GM18507 (cell line): ENCODE results near the gene RARRES1.

Experiments
- DNase-seq: peaks from one replicate; pipeline ENCODE4 v3.0.0; 2011; ENCODE audit warnings: low read depth; ENCODE audit not compliant: insufficient read length; ENCODE audit errors: extremely low spot score
- FAIRE-seq: peaks from 2 replicates; lab custom pipeline; 2011; peaks lifted over from hg19 to GRCh38; lab: Jason Lieb, UNC

The RARRES1 gene, protein sequence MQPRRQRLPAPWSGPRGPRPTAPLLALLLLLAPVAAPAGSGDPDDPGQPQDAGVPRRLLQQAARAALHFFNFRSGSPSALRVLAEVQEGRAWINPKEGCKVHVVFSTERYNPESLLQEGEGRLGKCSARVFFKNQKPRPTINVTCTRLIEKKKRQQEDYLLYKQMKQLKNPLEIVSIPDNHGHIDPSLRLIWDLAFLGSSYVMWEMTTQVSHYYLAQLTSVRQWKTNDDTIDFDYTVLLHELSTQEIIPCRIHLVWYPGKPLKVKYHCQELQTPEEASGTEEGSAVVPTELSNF

DNA sequence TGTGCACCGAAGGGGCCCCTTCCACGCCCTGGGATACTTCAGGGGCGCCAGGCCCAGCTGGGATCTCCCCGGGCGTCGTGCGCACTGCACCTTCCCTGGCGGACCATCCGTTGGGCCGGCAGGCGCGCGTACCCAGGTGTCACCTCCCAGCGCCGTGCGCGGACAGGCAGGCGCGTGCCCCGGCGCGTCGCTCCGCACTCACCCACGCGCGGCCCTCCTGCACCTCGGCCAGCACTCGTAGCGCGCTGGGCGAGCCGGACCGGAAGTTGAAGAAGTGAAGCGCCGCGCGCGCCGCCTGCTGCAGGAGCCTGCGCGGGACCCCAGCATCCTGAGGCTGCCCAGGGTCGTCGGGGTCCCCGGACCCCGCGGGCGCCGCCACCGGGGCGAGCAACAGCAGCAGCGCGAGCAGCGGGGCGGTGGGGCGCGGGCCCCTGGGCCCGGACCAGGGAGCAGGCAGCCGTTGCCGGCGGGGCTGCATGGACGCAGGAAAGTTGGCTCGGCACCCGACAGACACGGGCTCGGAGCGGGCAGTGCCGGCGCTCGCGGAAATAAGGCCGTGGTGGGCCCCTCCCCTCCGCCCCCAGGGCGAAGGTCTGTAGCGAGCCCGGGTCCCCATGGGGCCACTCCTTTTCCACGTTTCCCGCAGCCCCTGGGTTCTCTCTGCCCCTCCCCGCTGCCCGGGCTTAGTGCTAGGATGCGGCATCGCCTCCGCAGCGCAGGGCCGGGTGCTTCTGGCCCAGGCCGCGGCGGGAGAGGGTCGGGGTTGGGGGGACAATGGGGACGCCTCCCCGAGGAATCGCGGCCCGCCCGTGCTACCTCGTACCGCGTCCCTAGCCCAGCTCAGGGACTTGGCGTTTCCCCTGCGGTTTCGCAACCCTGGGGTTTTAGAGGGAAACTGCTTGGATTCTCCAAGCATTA lies at the start of gene RARRES1:
Gene RARRES1, minus strand, starts transcription at position 520 of the 918 bp plus-strand sequence. Its CDS starts 42 bp downstream, at position 478.
- DNase-seq, result peak; percentile 52
- FAIRE-seq, result no peak

DNA sequence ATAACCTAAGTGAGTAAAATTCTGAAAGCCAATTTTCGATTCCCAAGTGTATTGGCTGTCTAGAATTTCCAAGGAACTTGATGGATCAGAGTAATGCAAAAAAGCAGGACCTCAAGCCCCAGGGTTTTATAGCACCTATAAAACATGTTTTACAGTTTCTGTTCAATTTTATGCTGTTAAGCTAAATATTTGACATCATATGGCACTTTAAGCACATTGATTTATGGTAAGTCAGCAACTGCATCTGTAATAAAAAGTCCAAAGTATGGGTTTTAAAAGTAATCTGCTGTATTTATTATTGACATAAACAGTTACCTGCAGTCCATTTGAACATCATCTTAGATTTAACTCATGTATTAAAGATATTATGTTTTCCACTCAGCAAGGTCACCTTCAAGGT lies 49.6 kb upstream of the RARRES1 start:
- DNase-seq (no peak), FAIRE-seq (no peak)

DNA sequence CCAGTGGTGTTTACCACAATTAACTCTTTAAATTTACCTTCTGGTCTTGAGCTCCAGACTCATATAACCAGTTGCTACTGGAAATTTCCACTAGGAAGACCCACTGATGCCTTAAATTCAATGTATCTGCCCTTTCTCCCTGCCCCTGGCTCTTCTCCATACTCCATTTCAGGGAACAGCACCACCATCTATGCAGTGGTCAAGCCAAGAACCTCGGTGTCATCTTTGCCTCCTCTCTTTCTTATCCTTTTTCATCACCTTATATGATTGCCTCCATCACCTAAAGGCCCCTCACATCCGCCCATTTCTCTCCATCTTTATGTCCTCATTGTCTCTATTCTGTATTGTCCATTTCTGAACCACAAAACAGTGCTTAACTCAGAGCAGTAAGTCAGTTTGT lies 48.9 kb upstream of the RARRES1 start:
- DNase-seq (no peak), FAIRE-seq (no peak)

DNA sequence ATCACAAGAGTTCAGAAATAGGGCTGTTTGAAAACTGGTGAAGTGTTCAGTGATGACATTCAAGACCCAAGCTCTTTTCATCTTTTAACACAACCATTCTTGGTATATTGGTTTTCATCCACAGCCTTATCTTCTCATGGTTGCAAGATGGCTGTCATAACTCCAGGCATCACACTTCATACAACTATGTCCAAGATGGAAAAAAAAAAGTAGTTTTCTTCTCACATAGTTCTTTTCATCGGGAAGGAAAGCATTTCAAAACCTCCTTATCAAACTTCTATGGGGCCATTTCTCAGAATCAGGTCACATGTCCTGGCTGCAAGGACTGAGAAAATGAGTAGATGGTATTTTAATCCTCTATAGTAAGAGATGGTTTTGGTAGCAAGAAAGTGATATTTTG lies 48.5 kb upstream of the RARRES1 start:
- no peak for FAIRE-seq

DNA sequence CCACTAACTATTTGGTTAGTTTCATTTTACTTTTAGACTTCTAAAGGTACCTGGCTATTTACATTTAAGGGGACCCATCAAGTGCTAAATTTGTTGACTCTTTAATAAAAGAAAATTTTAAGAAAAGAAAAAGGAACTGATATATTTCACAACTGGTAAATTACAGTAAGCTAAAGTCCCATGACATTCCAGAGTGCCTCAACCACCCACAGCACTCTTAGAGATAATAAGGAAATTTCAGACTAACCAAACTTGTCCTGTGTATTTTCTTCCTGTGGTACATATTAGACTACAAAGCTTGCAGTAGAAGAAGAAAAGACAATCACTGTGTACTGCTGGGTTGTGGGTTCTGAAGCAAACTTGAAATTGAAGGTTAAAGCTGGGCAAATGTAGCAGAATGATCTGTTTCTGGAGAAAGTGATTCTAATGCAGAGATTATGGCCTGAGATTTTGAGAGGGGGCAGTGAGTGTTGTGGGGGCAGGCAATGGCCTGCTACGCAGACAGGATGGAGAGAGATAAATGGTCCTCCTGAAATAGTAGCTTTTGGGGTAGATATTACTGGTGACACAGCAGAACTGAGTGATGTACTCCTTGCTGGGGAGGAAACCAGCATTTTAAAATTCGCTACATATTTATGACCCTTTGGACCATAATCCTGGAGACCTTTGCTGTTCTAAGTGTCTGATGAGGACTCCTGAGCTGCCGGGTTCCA lies 45.1 kb upstream of the RARRES1 start:
- no peak for DNase-seq
- no peak for FAIRE-seq

More for the DNA sequence above, 48.5 kb upstream of the RARRES1 start:
- DNase-seq, result no peak

DNA sequence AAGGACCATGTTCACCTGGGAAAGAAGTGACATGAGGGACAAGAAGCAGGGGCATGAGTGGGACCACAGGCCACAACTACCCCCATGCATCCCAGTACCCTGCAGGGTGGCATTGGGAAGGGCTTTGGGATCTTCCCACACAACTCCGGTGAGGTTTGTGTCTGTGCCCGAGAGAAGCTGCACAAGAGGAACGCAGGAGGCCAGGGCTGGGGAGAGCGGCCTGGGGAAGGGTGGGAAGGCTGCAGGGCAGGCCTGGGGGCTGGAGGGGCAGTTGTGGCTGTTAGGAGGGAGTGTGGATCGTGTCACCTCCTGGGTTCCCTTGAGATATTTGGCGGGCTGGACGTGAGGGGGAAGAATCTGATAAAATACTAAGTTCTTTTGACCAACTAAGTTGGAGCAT lies 44.3 kb upstream of the RARRES1 start:
- FAIRE-seq (no peak), DNase-seq (no peak)

DNA sequence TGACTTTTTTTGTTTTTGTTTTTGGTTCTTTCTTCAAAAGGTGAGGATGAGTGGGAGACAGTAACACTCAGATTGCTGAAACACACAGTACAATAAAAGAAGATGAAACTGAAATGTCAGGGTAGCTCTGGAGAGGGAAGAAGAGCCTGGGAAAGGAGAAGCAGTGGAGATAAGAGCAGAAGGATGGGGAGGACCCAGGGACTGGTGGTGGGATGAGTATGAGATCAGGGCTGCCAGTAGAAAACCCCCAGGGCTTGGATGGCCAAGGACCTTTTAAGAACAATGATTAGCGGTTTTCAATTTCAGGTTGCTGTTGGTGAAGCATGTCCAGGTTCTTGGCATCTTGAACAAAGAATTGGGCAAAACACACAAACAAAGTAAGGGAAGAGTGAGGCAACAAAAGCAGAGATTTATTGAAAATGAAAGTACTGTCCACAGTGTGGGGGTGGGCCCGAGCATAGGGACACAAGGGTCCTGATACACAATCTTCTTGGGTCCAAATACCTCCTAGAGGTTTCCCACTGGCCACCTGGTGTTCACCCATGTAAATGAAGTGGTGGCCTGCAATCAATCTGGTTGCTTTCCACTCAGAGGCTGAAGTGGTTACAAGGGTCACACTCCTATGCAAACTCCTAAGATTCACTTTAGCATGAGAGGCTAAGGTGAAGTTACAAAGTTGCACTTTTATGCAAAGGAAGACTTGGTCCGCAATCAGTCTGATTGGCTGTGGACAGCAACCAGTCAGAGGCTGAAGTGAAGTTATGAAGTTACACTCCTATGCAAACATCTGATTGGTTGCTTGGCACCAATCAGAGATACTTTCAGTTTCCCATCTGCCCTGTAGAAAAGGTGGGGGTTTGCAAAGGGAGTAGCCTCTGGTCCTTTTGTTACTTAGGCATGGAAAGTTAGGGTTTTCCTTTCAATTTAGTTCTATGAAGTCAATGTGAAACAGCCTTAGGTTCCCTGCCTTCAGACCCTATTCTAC lies 43.5 kb upstream of the RARRES1 start:
- no peak for FAIRE-seq
- DNase-seq, result no peak

DNA sequence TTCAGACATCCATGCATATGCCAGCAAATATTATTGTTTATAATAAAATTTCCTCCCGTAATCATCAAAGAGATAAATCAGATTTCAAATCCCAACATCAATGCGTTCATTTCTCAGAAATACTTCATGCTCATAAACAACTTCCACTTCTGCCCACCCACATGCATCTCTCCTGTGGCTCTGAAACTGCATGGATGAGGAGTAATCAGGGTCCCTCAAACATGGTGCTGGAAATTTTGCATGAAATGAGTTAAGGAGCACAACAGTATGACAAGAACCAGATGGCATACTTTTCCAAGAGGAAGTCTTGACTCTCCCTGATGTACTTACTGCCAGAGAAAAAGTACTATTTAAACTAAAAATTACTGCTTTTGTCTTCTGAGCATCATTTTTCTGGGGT lies 42.7 kb upstream of the RARRES1 start:
- FAIRE-seq, result no peak

DNA sequence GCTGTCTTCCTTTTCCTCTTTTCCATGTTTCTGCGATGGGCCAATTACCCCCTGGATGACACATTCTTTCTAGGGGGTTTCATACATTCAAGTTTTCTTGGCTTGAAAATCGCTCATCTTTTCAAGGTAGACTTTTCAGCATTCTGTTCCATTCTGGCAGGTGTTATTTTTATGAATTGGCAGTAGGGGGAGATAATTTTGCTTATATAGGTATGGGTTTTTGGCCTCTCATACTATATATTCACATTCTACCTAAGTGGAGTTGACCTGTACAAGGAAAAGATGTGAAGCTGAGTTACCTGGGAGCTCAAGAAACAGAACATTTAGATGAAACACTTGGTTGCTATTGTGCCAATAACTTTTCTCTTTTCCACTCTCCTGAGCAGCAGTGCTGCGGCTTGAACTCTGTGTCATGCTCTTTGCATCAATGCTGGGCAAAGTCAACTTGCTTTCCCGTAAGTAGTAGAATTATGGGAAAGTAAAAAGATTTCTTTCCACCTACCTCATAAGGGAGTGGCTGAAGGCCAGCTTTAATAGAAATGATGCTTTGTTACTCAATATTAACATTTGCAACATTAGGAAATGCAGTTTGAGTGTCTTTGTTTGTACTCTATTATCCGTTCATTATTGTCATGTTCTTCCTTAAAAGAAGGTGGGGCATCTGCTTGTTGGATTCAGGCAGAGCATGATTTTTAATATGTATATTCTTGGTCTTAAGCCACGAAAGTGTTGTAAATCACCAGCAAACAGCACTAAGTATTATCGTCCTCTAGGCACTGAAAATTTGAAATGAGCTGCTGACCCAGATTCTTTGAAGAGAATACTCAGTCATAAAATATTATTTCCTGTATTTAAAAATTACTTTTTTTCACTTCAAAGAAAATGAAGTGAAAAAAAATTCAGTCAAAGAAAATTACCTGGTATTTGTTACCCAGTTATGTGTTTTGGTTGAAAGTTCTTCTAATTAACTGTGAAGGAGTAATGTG lies 41.9 kb upstream of the RARRES1 start:
- FAIRE-seq, result no peak

More for the DNA sequence above, 42.7 kb upstream of the RARRES1 start:
- no peak for DNase-seq

DNA sequence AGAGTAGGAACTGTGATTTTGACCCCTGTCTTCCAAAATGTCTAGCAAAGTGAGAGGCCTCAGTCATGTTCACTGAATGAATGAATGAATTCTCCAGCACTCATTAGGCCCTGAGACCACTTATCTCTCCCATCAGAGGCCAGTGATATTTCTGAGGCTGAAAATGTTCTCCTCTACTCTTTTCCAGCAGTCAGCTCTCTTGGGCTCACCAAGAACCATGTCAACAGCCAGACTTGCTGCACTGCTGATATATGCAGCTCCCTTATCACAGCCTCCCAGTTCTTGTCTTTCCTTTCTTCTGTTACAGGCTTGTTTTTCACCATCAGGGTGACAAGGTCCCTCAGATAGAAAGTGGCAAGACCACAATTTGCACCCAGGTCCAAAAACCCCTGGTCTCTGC lies 40.9 kb upstream of the RARRES1 start:
- DNase-seq (no peak), FAIRE-seq (no peak)

More for the DNA sequence above, 41.9 kb upstream of the RARRES1 start:
- DNase-seq, result no peak

DNA sequence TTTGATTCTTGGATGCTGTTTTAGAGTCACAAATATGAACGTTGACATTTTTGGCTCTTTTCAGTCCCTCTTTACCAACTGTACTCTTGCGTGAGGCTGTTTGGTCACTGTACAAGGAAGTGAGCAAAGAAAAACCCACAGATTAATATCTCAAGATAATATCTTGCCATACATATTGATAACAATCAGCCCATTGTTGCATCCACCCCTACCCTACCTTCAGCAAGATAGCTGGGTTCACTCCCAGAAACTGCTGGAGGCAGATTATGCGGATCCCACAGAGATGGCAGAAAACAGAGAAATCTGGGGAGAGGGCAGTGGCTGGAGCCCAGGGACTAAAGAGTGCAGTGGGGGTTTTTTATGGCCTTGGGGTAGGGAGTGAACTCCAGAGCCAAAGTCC lies 39.7 kb upstream of the RARRES1 start:
- FAIRE-seq (no peak), DNase-seq (no peak)

DNA sequence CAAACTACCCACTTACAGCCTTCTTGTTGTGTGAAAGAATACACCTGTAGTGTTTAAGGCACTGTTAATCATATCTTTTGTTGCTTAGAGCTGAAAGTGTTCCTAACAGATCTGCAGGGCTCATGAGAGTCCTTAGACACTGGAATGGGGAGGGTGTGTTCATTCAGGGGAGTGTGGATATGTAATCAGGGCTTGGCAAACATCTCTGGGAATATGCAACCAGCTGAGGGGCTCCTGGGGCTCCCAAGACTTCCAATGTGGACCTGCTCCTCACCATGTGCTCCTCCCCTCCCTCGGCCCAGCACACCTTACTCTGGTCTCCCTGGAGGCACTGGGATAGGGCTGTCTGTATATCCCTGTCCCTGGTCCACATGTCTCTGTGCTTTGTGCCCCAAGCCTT lies 39.3 kb upstream of the RARRES1 start:
- FAIRE-seq, result no peak
- DNase-seq, result no peak

DNA sequence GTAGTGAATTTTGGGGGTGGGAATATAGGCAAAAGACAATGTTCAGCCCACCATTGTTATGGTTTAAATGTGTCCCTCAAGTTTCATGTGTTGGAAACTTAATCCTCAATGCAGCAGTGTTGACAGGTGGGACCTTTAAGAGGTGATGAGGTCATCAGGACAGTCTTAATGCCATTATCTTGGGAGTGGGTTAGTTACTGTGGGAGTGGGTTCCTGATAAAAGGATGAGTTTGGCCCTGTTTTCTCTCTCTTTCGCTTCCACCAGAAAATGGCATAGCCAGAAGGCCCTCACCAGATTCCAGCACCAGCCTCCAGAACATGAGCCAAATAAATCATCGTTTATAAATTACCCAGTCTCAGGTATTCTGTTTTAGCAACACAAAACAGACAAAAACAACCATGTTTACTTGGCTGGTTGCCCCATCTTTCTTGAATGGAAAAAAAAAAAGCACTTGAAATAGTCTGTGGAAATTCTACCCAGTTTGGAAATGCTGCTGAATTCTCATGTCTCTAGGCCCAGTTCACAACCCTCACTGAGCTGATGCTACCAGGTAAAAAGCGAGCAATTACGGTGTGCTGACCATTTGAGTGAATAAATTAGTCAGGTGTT lies 38.6 kb upstream of the RARRES1 start:
- FAIRE-seq, result no peak
- no peak for DNase-seq

DNA sequence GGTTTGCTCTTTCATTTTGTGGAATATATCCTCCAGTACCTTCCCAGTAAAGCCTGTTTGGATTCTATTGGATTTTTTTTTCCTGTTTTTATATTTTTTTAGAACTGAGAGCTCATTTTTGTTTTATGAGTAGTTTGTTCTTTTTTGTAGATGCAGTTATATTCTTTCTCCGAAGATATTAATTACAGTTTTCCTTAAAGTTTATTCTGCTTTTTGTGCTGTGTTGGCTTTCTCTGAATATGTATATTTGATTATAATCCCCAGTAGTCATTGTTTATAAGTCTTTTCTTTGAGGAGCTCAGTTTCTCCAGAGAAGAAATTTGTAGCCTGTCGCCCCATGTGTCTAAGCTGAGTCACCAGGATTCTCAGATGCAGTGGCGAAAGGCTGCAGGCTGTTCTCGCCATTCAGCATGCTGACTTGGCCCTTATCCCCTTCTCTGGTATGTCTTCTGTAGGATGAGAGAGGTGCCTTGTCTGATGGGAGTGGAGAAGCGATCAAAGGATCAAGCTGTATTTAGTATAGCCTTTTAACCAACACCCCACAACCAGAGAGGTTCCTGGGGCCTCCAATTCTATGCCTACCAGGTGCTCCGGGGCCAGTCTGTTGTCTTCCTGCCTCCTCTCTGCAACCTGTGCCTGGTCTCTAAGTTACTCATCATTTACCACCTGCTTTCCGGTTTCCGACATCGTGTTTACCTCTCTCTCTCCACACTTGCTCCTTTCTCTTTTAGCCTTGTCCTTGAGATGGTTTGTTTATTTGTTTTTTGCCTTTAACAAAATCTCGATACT lies 37.9 kb upstream of the RARRES1 start:
- no peak for DNase-seq
- FAIRE-seq, result no peak

DNA sequence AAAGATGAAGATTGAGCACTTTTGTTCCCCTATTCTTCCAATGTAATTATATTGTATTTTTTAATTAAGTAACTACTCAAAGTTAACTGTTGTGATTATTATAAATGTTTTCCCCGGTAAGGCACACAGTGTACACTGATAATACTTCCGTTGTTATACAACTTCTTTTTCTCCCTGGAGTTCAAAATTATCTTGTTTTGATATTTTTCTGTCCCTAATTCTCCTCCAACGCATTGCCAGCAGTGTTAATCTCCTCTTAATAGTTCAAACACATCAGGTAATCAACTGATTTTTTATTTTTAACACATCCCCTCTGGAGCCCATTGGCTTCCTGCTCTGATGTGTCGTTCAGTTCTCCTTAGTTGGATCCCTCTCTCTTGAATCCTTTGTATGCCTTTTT lies 37.3 kb upstream of the RARRES1 start:
- no peak for FAIRE-seq
- DNase-seq, result no peak

DNA sequence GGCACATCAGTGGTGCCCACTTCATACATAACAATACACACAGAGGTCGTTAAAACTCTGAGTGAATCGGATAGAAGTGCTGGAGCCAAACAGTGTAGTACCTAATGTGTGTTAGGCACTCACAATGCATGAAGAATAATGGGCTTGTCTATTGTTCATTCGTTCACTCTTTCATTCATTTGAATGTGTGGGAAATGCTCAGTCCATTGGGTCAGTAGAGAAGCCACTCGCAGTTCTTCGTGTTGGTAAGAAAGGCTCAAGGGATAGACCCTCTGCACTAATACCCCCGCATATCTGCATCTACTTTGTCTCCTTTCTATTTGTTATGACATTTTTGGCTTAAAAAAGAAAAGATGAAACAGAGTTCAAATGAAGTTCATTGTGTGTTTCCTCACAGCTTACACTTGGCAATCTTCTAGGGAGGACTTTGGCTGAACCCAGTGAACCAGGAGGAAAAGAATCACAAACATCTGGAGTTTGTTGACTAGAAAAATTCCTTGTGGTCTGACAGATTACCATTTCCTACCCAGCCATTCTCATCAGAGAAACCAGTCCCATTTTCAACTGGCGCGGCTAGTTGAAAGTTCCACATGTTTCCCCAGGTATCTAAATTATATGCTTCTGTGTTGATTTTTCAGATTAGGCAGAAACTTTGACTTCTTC lies 36.8 kb upstream of the RARRES1 start:
- DNase-seq (no peak), FAIRE-seq (no peak)
